Ishikawa (cell line): ENCODE data around the gene PNKP.
A peak's percentile ranks its signal among the peaks of the same experiment; 100 is the strongest.

Experiments
- EGR1 ChIP-seq: IDR thresholded peaks from 2 replicates; pipeline ENCODE4 v1.6.1; 2012
- EP300 ChIP-seq: IDR thresholded peaks from 2 replicates; pipeline ENCODE4 v1.6.1; 2012; ENCODE audit warnings: borderline replicate concordance
- FOXM1 ChIP-seq: IDR thresholded peaks from 2 replicates; pipeline ENCODE4 v1.6.1; 2012; ENCODE audit warnings: low read depth, borderline replicate concordance
- NFIC ChIP-seq: IDR thresholded peaks from 2 replicates; pipeline ENCODE4 v1.6.1; 2012
- TCF12 ChIP-seq: IDR thresholded peaks from 2 replicates; pipeline ENCODE4 v1.6.1; 2012; ENCODE audit warnings: low read depth
- USF1 ChIP-seq: IDR thresholded peaks from 2 replicates; pipeline ENCODE4 v1.6.1; 2012
- YY1 ChIP-seq: IDR thresholded peaks from 2 replicates; pipeline ENCODE4 v1.6.1; 2012; ENCODE audit warnings: low read depth
- TF ChIP-seq, protein P1 (sequence below): IDR thresholded peaks from 2 replicates; pipeline ENCODE4 v1.6.1; 2012; ENCODE audit warnings: low read depth, mild to moderate bottlenecking

GRCh38 chr19:49889687-49890348 is 22.4 kb upstream of the PNKP start:
- no peak for TF ChIP-seq EGR1
- no peak for TF ChIP-seq EP300
- TF ChIP-seq YY1, result no peak
- TF ChIP-seq, protein P1, sequence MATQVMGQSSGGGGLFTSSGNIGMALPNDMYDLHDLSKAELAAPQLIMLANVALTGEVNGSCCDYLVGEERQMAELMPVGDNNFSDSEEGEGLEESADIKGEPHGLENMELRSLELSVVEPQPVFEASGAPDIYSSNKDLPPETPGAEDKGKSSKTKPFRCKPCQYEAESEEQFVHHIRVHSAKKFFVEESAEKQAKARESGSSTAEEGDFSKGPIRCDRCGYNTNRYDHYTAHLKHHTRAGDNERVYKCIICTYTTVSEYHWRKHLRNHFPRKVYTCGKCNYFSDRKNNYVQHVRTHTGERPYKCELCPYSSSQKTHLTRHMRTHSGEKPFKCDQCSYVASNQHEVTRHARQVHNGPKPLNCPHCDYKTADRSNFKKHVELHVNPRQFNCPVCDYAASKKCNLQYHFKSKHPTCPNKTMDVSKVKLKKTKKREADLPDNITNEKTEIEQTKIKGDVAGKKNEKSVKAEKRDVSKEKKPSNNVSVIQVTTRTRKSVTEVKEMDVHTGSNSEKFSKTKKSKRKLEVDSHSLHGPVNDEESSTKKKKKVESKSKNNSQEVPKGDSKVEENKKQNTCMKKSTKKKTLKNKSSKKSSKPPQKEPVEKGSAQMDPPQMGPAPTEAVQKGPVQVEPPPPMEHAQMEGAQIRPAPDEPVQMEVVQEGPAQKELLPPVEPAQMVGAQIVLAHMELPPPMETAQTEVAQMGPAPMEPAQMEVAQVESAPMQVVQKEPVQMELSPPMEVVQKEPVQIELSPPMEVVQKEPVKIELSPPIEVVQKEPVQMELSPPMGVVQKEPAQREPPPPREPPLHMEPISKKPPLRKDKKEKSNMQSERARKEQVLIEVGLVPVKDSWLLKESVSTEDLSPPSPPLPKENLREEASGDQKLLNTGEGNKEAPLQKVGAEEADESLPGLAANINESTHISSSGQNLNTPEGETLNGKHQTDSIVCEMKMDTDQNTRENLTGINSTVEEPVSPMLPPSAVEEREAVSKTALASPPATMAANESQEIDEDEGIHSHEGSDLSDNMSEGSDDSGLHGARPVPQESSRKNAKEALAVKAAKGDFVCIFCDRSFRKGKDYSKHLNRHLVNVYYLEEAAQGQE, result no peak
- TF ChIP-seq NFIC, result no peak; the same call in 1 of the 2 replicates
- TF ChIP-seq USF1, result peak; percentile 76
- peak; percentile 68; the same call in 1 of the 2 replicates for TF ChIP-seq TCF12
- no peak for TF ChIP-seq FOXM1
